Upper lobe of left lung (tissue), 4 donors: ENCODE data around the gene FANCC.

ENCODE experiments used
- POLR2A ChIP-seq, 4 donors: fragments of 450-650 bp; IDR thresholded peaks; one replicate each; pipeline ENCODE4 v1.5.1; 2016 to 2017; ENCODE audit warnings: antibody characterized with exemption in 4 of 4, mild to moderate bottlenecking in 2 of 4
- POLR2AphosphoS5 ChIP-seq, 2 donors: sonication (generic); formaldehyde crosslinking; IDR thresholded peaks; one replicate each; pipeline ENCODE4 v1.5.1; 2017; ENCODE audit warnings: antibody characterized with exemption in 2 of 2

GRCh38 chr9:95185956-95186355, 131.6 kb downstream of the FANCC start:
- TF ChIP-seq POLR2A (IDR thresholded peaks at IDR 0.05) = no peak
- TF ChIP-seq POLR2AphosphoS5 (IDR thresholded peaks at IDR 0.05) = no peak
